SK-N-SH (cell line): ENCODE measurements around the gene UBC. TPM values are rescaled to one million over a fixed set of nuclear protein-coding genes. Genes with fewer than 3 reads are reported as not detected.

ENCODE experiments used
- CTCF ChIA-PET: fragments of 300-600, 350-600 bp; formaldehyde crosslinking; extraction: SDS; loops from one replicate; lab custom pipeline; 2021; lab: Yijun Ruan, JAX
- POLR2A ChIA-PET: fragments of 350-600 bp; sonication (Branson Sonifier 250); formaldehyde crosslinking; extraction: SDS; loops from one replicate; lab custom pipeline; 2020; ENCODE audit warnings: antibody characterized with exemption, inconsistent platforms; lab: Yijun Ruan, JAX
- DNase-seq: peaks from one replicate; pipeline ENCODE4 v3.0.0; 2012
- H2AFZ ChIP-seq: fragments of 200-600 bp; sonication (generic); 2 replicates; pipeline ENCODE4 v1.8.1; 2016; ENCODE audit warnings: antibody characterized with exemption, mild to moderate bottlenecking, low read depth
- H3F3A ChIP-seq: fragments of 200-600 bp; sonication (generic); replicated peaks from 2 replicates; pipeline ENCODE3; 2016; ENCODE audit warnings: antibody characterized with exemption, mild to moderate bottlenecking; ENCODE audit not compliant: insufficient read depth
- H3K27ac ChIP-seq, 2 experiments: fragments of 200-500 bp in 1 of 2; fragments of 200-600 bp in 1 of 2; sonication (Bioruptor generic) in 1 of 2; sonication (generic), shearing (Covaris generic) in 1 of 2; 2 replicates each; pipeline versions ENCODE4 v1.5.1 to v1.6.1; 2014 to 2016; ENCODE audit warnings: low read depth in 2 of 2, inconsistent platforms in 1 of 2, low read length in 1 of 2, mild to moderate bottlenecking in 1 of 2, mixed read lengths in 1 of 2
- H3K27me3 ChIP-seq: fragments of 200-600 bp; sonication (generic), shearing (Covaris generic); 2 replicates; pipeline ENCODE4 v1.6.1; 2016; ENCODE audit warnings: mixed run types; ENCODE audit not compliant: insufficient read depth
- H3K36me3 ChIP-seq, 2 experiments: fragments of 200-500 bp in 1 of 2; fragments of 200-600 bp in 1 of 2; sonication (Bioruptor generic) in 1 of 2; sonication (generic) in 1 of 2; replicated peaks in 1 of 2; 2 replicates each; pipeline versions ENCODE3 to v1.5.1; 2014 to 2016; ENCODE audit warnings: low read length in 1 of 2, mild to moderate bottlenecking in 1 of 2; ENCODE audit not compliant: insufficient read depth in 2 of 2, control insufficient read depth in 1 of 2
- H3K4me1 ChIP-seq, 2 experiments: fragments of 200-500 bp in 1 of 2; fragments of 200-600 bp in 1 of 2; sonication (Bioruptor generic) in 1 of 2; sonication (generic), shearing (Covaris generic) in 1 of 2; 2 replicates each; pipeline versions ENCODE4 v1.5.1 to v1.6.1; 2014 to 2016; ENCODE audit warnings: low read depth in 1 of 2, low read length in 1 of 2, mixed run types in 1 of 2; ENCODE audit not compliant: insufficient read depth in 2 of 2, control insufficient read depth in 1 of 2
- H3K4me2 ChIP-seq: fragments of 200-600 bp; sonication (generic), shearing (Covaris generic); 2 replicates; pipeline ENCODE4 v1.6.1; 2017; ENCODE audit warnings: mixed run types
- H3K4me3 ChIP-seq, 2 experiments: fragments of 200-500 bp in 1 of 2; fragments of 200-600 bp in 1 of 2; sonication (Bioruptor generic) in 1 of 2; sonication (generic), shearing (Covaris generic) in 1 of 2; 2 replicates each; pipeline versions ENCODE4 v1.5.1 to v1.8.1; 2014 to 2016; ENCODE audit warnings: low read depth in 2 of 2, inconsistent platforms in 1 of 2, low read length in 1 of 2, mild to moderate bottlenecking in 1 of 2, mixed read lengths in 1 of 2, moderate library complexity in 1 of 2
- H3K79me2 ChIP-seq: fragments of 200-600 bp; sonication (generic); 2 replicates; pipeline ENCODE4 v1.8.1; 2017; ENCODE audit warnings: mild to moderate bottlenecking; ENCODE audit not compliant: insufficient read depth
- H3K9ac ChIP-seq: fragments of 200-600 bp; sonication (generic); 2 replicates; pipeline ENCODE4 v1.6.1; 2017; ENCODE audit warnings: mixed run types
- H3K9me2 ChIP-seq: fragments of 200-600 bp; sonication (generic); 2 replicates; pipeline ENCODE4 v1.6.1; 2017; ENCODE audit warnings: mixed run types
- H3K9me3 ChIP-seq: fragments of 200-600 bp; sonication (generic); 2 replicates; pipeline ENCODE4 v1.6.1; 2017; ENCODE audit warnings: mixed run types, mild to moderate bottlenecking, moderate library complexity
- H4K20me1 ChIP-seq: fragments of 200-600 bp; sonication (generic); 2 replicates; pipeline ENCODE4 v1.6.1; 2017; ENCODE audit warnings: mild to moderate bottlenecking, mixed run types; ENCODE audit not compliant: insufficient read depth
- MXI1 ChIP-seq: IDR thresholded peaks from 2 replicates; pipeline ENCODE4 v1.6.1; 2012; ENCODE audit warnings: mild to moderate bottlenecking, low read depth, low read length, improper control_type of control experiment
- NRF1 ChIP-seq: IDR thresholded peaks from 2 replicates; pipeline ENCODE4 v1.6.1; 2012; ENCODE audit warnings: low read depth, mild to moderate bottlenecking, low read length
- REST ChIP-seq: IDR thresholded peaks from 2 replicates; pipeline ENCODE4 v1.6.1; 2012; ENCODE audit warnings: mild to moderate bottlenecking, low read depth, low read length, moderate library complexity
- WGBS: methylation state at CpG from one replicate; pipeline ENCODE4 v1.1.6; 2017; ENCODE audit warnings: low lambda C conversion rate; 5-methylcytosine and 5-hydroxymethylcytosine counted together
- polyA plus RNA-seq, 3 experiments: library from polyadenylated mRNA; depleted of rRNA; stranded (reverse); fragments of >200 nt; gene quantifications; 2 replicates each; pipeline ENCODE4 v1.2.3, GENCODE V29; 2012
- small RNA-seq, 7 experiments: library from RNA; depleted of rRNA; stranded (forward); fragments of <200 nt; gene quantifications; one replicate each; pipeline ENCODE3, GENCODE V24; 2012
- TF ChIP-seq, protein P1 (sequence below): IDR thresholded peaks from 2 replicates; pipeline ENCODE4 v1.4.0; 2012; ENCODE audit warnings: low read depth

UBC gene
- polyA plus RNA-seq, 1 of the 3 experiments (the other 2 are of a cell fraction): 1,327 TPM

DNA sequence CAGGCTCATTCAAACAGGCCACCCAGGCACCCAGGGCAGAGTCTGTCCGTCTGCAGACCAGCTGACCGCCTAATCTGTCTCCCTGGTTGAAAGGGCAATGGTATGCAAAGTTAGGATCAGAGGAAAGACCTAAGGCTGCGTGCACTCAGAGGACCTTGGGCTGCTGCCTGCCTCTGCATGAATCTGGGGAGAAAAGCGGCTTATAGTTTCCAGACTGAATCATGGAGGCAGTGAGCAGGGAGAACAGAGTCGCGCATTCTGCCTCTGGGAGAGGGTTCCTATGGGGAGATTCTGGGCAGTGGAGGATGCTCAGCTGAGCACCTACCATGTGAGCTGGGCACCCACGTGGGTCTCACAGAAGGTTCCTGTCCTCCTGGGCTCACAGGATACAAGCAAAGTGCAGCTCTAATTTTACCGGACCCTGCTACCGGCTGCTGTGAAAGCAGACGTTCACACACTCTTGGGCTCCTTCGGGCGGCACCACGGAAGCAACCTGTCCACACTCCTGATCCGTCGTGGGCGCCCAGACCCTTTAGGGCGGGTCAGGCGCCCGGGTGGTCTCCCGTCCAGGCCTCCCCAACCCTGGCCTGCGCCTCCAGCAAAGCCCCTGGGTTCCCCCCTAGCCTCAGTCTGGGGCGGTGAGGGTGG lies 51.6 kb downstream of the UBC start:
- Histone ChIP-seq H3K9me3 (no peaks in the 10 kb centered on the region), H2AFZ (peak overlapping the region; percentile 88), H3K36me3 (no peaks in the 10 kb centered on the region), H3K4me3 (peak overlapping the region; percentile 65 to 75), H3K9me2 (no peaks in the 10 kb centered on the region), H3K9ac (peak overlapping the region; percentile 73), H3K27ac (peak overlapping the region in 1 of 2 experiments; percentile 64; a peak in 1 of 4 replicates), H3K27me3 (no peaks in the 10 kb centered on the region), H3K4me1 (peaks cover 0 to 25% of the 10 kb centered on the region in 2 experiments; a peak in 1 of 4 replicates), H3K79me2 (no peaks in the 10 kb centered on the region), H3F3A (no peaks in the 10 kb centered on the region), H3K4me2 (peak overlapping the region; percentile 99), H4K20me1 (no peaks in the 10 kb centered on the region)
- DNase-seq: peak; percentile 70
- WGBS: 51% methylated on average over 9 of the region's 22 CpGs
- CTCF ChIA-PET: interaction anchor here (0.6 to 1.1 kb wide), 4 partner anchors 10 to 54 kb away, joined by 3 to 6 read pairs (median 4); no protein-coding TSS in a partner anchor
- POLR2A ChIA-PET: interaction anchor here (1.4 to 1.5 kb wide), 2 partner anchors 21 to 25 kb away, joined by 4 to 5 read pairs; no protein-coding TSS in a partner anchor
- TF ChIP-seq NRF1 (no peak), MXI1 (peak; percentile 97)
- TF ChIP-seq, protein P1, sequence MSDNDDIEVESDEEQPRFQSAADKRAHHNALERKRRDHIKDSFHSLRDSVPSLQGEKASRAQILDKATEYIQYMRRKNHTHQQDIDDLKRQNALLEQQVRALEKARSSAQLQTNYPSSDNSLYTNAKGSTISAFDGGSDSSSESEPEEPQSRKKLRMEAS: peak; percentile 40; the same call in 1 of the 2 replicates

DNA sequence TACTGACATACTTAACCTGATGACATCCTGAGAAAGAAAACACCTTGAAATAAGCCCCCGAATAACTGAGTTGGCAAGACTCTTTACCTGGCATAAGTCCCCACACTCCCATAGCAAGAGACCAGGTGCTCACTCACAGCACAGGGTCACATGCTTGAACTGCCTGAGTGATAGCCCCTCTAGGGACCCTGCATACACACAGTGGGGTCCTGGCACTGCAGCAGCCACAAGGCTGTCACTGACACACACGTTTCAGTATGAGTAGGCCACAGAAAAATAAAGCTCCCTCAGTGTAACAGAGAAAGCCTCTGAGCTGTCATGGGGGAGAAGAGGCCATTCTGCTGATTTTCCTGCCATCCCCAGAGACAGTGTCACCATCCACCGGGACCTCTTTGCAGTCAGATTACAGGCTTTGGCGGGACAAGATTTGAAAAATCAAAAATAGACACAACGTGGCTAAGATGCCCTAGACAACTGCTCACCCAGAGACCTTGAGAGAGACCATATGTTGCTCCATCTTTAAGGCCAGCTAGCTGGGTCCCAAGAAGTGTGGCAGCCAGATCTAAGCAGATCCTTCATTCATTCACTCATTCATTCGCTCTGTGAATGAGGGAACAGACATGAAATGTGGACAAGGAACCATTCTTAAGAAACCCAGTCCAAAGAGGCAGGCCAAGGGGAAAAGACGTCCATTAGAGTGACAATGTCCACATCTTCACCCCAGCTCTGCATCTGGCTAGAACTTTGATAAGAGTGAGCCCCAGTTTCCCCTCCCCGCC lies 52.4 kb downstream of the UBC start:
- POLR2A ChIA-PET: interaction anchor here (0.6 to 1.5 kb wide), 4 partner anchors 12 to 24 kb away, joined by 3 to 5 read pairs (median 4); no protein-coding TSS in a partner anchor
- no peaks in the 10 kb centered on the region for H3K79me2 ChIP-seq
- peaks cover 0 to 29% of the 10 kb centered on the region in 2 experiments; a peak in 1 of 4 replicates for H3K4me1 ChIP-seq
- H3K27ac ChIP-seq: no peak overlapping the region
- H3K9me2 ChIP-seq: no peaks in the 10 kb centered on the region
- H3K9me3 ChIP-seq: no peaks in the 10 kb centered on the region
- H3F3A ChIP-seq: no peaks in the 10 kb centered on the region
- no peak for DNase-seq
- H3K4me2 ChIP-seq: no peak overlapping the region
- no peaks in the 10 kb centered on the region for H3K27me3 ChIP-seq
- H3K9ac ChIP-seq: no peak overlapping the region
- CTCF ChIA-PET: interaction anchor here (0.6 to 1.1 kb wide), 4 partner anchors 10 to 55 kb away, joined by 3 to 6 read pairs (median 4); no protein-coding TSS in a partner anchor
- no peaks in the 10 kb centered on the region for H4K20me1 ChIP-seq
- H3K4me3 ChIP-seq: peak overlapping the region in 1 of 2 experiments; percentile 65; a peak in 1 of 4 replicates
- WGBS: 78% methylated on average over 8 of the region's 8 CpGs
- no peak overlapping the region for H2AFZ ChIP-seq
- H3K36me3 ChIP-seq: no peaks in the 10 kb centered on the region
- no peak for TF ChIP-seq REST

Small RNA genes lying within 50 kb of the gene (small RNA-seq; reads per million reads assigned to genes)
- 0 to 6.1 (median 0.43) reads per million in 7 experiments for gene MIR5188
- gene RNU6-927P: 0 reads per million in 7 experiments

Other genes starting within 250 kb of the UBC start
- gene SCARB1, start 50.8 kb downstream of the UBC start, polyA plus RNA-seq (2012; rRNA removed): 12.8 and 33.0 TPM in 2 replicates
- gene DHX37, start 74.5 kb upstream of the UBC start, polyA plus RNA-seq (2012; rRNA removed): 12.3 and 16.1 TPM in 2 replicates
- 3.7 and 3.8 TPM in 2 replicates for gene BRI3BP, start 79.0 kb upstream of the UBC start, polyA plus RNA-seq (2012; rRNA removed)
- gene AACS, start 150.8 kb upstream of the UBC start, polyA plus RNA-seq (2012; rRNA removed): 17.1 and 17.3 TPM in 2 replicates